Inferior parietal cortex (tissue), 1 donor: ENCODE results near the gene PDE10A.
A peak's percentile ranks its signal among the peaks of the same experiment; 100 is the strongest.
"Not testable (repeated sequence)": the region's sequence is repeated elsewhere in the genome, so short reads cannot be mapped to it uniquely, and the experiment has no call there.

Experiments used
- DNase-seq: peaks from one replicate; pipeline ENCODE4 v3.0.0-alpha.2; 2016; ENCODE audit errors: extremely low spot score

The PDE10A gene

GRCh38 chr6:165626711-165627110 is 36.3 kb downstream of the PDE10A start:
- DNase-seq, result no peak

- DNase-seq, result no peak
Observed at GRCh38 chr6:165624871-165625639, 38.0 kb downstream of the PDE10A start.

GRCh38 chr6:165621940-165622339 is 41.1 kb downstream of the PDE10A start:
- DNase-seq, result no peak

GRCh38 chr6:165618891-165619290 is 44.1 kb downstream of the PDE10A start:
- not testable (repeated sequence) for DNase-seq

- DNase-seq, result no peak
Observed at GRCh38 chr6:165618241-165618640, 44.8 kb downstream of the PDE10A start.

GRCh38 chr6:165617528-165617927 is 45.5 kb downstream of the PDE10A start:
- DNase-seq, result no peak

GRCh38 chr6:165616116-165616515 is 46.9 kb downstream of the PDE10A start:
- DNase-seq, result no peak

- DNase-seq, result no peak
Observed at GRCh38 chr6:165615636-165616035, 47.4 kb downstream of the PDE10A start.

GRCh38 chr6:165611294-165611693 is 51.7 kb downstream of the PDE10A start:
- peak; percentile 32 for DNase-seq

GRCh38 chr6:165608577-165608976 is 54.5 kb downstream of the PDE10A start:
- DNase-seq, result not testable (repeated sequence)

GRCh38 chr6:165606740-165607008 is 56.4 kb downstream of the PDE10A start:
- DNase-seq, result no peak

- DNase-seq, result no peak
Observed at GRCh38 chr6:165605901-165606739, 56.9 kb downstream of the PDE10A start.

- no peak for DNase-seq
Observed at GRCh38 chr6:165605182-165605875, 57.7 kb downstream of the PDE10A start.

- DNase-seq, result no peak
Observed at GRCh38 chr6:165602291-165602690, 60.8 kb downstream of the PDE10A start.

GRCh38 chr6:165600606-165601005 is 62.4 kb downstream of the PDE10A start:
- no peak for DNase-seq

GRCh38 chr6:165599596-165600487 is 63.2 kb downstream of the PDE10A start:
- DNase-seq, result no peak

- DNase-seq, result no peak
Observed at GRCh38 chr6:165599121-165599520, 63.9 kb downstream of the PDE10A start.

GRCh38 chr6:165597821-165598220 is 65.2 kb downstream of the PDE10A start:
- no peak for DNase-seq

GRCh38 chr6:165594584-165595333 is 68.3 kb downstream of the PDE10A start:
- no peak for DNase-seq

- not testable (repeated sequence) for DNase-seq
Observed at GRCh38 chr6:165592947-165593346, 70.1 kb downstream of the PDE10A start.

GRCh38 chr6:165588515-165588914 is 74.5 kb downstream of the PDE10A start:
- no peak for DNase-seq
